Sigmoid colon (tissue), 4 donors: ENCODE measurements around the gene HELB.

Experiments used
- EP300 ChIP-seq, 4 donors: sonication (generic); formaldehyde crosslinking; IDR thresholded peaks; one replicate each; pipeline ENCODE4 v1.6.1; 2017; ENCODE audit warnings: antibody characterized with exemption in 4 of 4
- POLR2A ChIP-seq, 2 donors: fragments of 450-650 bp; IDR thresholded peaks; one replicate each; pipeline ENCODE4 v1.6.1; 2016; ENCODE audit warnings: antibody characterized with exemption in 2 of 2, mild to moderate bottlenecking in 2 of 2, moderate library complexity in 2 of 2
- TF ChIP-seq, protein P1 (sequence below), 4 experiments: fragments of 450-650 bp in 3 of 4; fragments of 200-600 bp in 1 of 4; IDR thresholded peaks; one replicate each; pipeline ENCODE4 v1.5.1; 2016 to 2019; ENCODE audit warnings: antibody characterized with exemption in 4 of 4, mild to moderate bottlenecking in 3 of 4, moderate library complexity in 2 of 4

DNA sequence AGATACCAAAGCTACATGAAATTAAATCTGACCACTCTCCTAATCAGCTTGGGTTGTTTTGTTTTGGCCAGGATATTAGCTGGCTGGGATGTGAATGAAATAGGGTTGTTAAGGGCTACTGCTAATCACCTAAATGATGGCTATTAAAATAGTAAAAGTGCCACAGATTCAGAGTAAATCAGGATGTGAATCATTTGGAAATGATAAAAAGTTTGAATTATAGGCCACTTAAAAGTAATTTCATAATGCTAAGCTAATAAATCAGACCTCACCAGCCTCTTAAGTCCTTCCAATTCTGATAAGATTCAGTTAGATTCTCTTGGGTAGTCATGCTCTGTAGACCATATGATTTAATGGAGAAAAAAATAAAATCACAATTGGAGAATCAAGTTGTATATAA, 12.0 kb downstream of the HELB start:
- TF ChIP-seq, protein P1, sequence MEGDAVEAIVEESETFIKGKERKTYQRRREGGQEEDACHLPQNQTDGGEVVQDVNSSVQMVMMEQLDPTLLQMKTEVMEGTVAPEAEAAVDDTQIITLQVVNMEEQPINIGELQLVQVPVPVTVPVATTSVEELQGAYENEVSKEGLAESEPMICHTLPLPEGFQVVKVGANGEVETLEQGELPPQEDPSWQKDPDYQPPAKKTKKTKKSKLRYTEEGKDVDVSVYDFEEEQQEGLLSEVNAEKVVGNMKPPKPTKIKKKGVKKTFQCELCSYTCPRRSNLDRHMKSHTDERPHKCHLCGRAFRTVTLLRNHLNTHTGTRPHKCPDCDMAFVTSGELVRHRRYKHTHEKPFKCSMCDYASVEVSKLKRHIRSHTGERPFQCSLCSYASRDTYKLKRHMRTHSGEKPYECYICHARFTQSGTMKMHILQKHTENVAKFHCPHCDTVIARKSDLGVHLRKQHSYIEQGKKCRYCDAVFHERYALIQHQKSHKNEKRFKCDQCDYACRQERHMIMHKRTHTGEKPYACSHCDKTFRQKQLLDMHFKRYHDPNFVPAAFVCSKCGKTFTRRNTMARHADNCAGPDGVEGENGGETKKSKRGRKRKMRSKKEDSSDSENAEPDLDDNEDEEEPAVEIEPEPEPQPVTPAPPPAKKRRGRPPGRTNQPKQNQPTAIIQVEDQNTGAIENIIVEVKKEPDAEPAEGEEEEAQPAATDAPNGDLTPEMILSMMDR (IDR thresholded peaks at IDR 0.05) = no peak
- TF ChIP-seq POLR2A (IDR thresholded peaks at IDR 0.05) (no peak), EP300 (IDR thresholded peaks at IDR 0.05) (no peak)
